ENCODE data around the gene VSX1. TPM values are rescaled to one million over a fixed set of nuclear protein-coding genes. Genes with fewer than 3 reads are reported as not detected.

The VSX1 gene
- total RNA-seq, 2 donors from 2014 or later = not detected

- peaks cover 0 to 4% of the 10 kb centered on the region in 2 donors for H3K36me3 ChIP-seq
- WGBS = 92% methylated on average over 9 of the region's 9 CpGs
- H3K4me3 ChIP-seq = no peak overlapping the region
- no peak for DNase-seq (ENCODE audit: low spot score)
- no peak overlapping the region for H3K27ac ChIP-seq
- no peaks in the 10 kb centered on the region for H3K27me3 ChIP-seq (replicated peaks; ENCODE audit: insufficient read depth)
- H3K9me3 ChIP-seq = no peaks in the 10 kb centered on the region
- peaks cover 36% of the 10 kb centered on the region for H3K4me1 ChIP-seq (replicated peaks)
- TF ChIP-seq CTCF (IDR thresholded peaks at IDR 0.05) (no peak), POLR2A (IDR thresholded peaks at IDR 0.05) (no peak), POLR2AphosphoS5 (IDR thresholded peaks at IDR 0.05) (no peak)
- intact Hi-C loops (cut with DNase I) = no loop called here
Measured at GRCh38 chr20:25045343-25045712, 36.6 kb downstream of the VSX1 start.

GRCh38 chr20:25044660-25045342, 37.1 kb downstream of the VSX1 start:
- intact Hi-C loops (cut with DNase I) = no loop called here
- TF ChIP-seq POLR2AphosphoS5 (IDR thresholded peaks at IDR 0.05) (no peak), CTCF (IDR thresholded peaks at IDR 0.05) (no peak), POLR2A (IDR thresholded peaks at IDR 0.05) (no peak)
- H3K27me3 ChIP-seq (replicated peaks; ENCODE audit: insufficient read depth) = no peaks in the 10 kb centered on the region
- H3K36me3 ChIP-seq = peaks cover 0 to 4% of the 10 kb centered on the region in 2 donors
- H3K4me1 ChIP-seq (replicated peaks) = peaks cover 35% of the 10 kb centered on the region
- no peak for DNase-seq (ENCODE audit: low spot score)
- 89% methylated on average over 14 of the region's 14 CpGs for WGBS
- H3K27ac ChIP-seq = peak overlapping the region in 1 of 2 donors; percentile 3
- no peaks in the 10 kb centered on the region for H3K9me3 ChIP-seq
- H3K4me3 ChIP-seq = no peak overlapping the region

GRCh38 chr20:25044261-25044560, 37.7 kb downstream of the VSX1 start:
- intact Hi-C loops (cut with DNase I) = no loop called here

GRCh38 chr20:25043499-25044260, 38.3 kb downstream of the VSX1 start:
- TF ChIP-seq CTCF (IDR thresholded peaks at IDR 0.05) = no peak
- no peak for TF ChIP-seq POLR2AphosphoS5 (IDR thresholded peaks at IDR 0.05)
- no peak for TF ChIP-seq POLR2A (IDR thresholded peaks at IDR 0.05)
- Histone ChIP-seq H3K9me3 (no peaks in the 10 kb centered on the region), H3K27me3 (replicated peaks; ENCODE audit: insufficient read depth) (no peaks in the 10 kb centered on the region), H3K36me3 (peaks cover 0 to 4% of the 10 kb centered on the region in 2 donors), H3K27ac (peak overlapping the region; percentile 52 to 69), H3K4me3 (no peak overlapping the region), H3K4me1 (replicated peaks) (peaks cover 42% of the 10 kb centered on the region)
- 85% methylated on average over 8 of the region's 9 CpGs for WGBS
- DNase-seq (ENCODE audit: low spot score) = no peak
- intact Hi-C loops (cut with DNase I) = no loop called here

More at GRCh38 chr20:25044261-25044560, 37.7 kb downstream of the VSX1 start:
- peaks cover 0 to 4% of the 10 kb centered on the region in 2 donors for H3K36me3 ChIP-seq
- DNase-seq (ENCODE audit: low spot score) = no peak
- H3K27ac ChIP-seq = peak overlapping the region in 1 of 2 donors; percentile 69
- H3K9me3 ChIP-seq = no peaks in the 10 kb centered on the region
- no peak overlapping the region for H3K4me3 ChIP-seq
- 96% methylated on average over 5 of the region's 5 CpGs for WGBS
- H3K27me3 ChIP-seq (replicated peaks; ENCODE audit: insufficient read depth) = no peaks in the 10 kb centered on the region
- peaks cover 39% of the 10 kb centered on the region for H3K4me1 ChIP-seq (replicated peaks)
- TF ChIP-seq POLR2A (IDR thresholded peaks at IDR 0.05) (no peak), POLR2AphosphoS5 (IDR thresholded peaks at IDR 0.05) (no peak), CTCF (IDR thresholded peaks at IDR 0.05) (no peak)

Measured in prostate gland (tissue), 2 donors.